HEK293 (cell line): ENCODE results near the gene KPNA5.

Experiments
- CTCF ChIA-PET: fragments of 350-600 bp; formaldehyde crosslinking; extraction: SDS; loops from one replicate; lab custom pipeline; 2021; ENCODE audit warnings: antibody characterized with exemption; lab: Yijun Ruan, JAX
- POLR2A ChIA-PET: fragments of 300-600 bp; formaldehyde crosslinking; extraction: SDS; loops from one replicate; lab custom pipeline; 2020; ENCODE audit warnings: antibody characterized with exemption, inconsistent platforms; lab: Yijun Ruan, JAX
- H3K27ac ChIP-seq: fragments of 200-500 bp; sonication (Bioruptor generic); 2 replicates; pipeline ENCODE4 v1.5.1; 2014; ENCODE audit warnings: low read depth, low read length, control low read depth, inconsistent platforms; ENCODE audit errors: extremely low read depth
- H3K36me3 ChIP-seq, 2 experiments: fragments of 200-500 bp in 1 of 2; sonication (Bioruptor generic) in 1 of 2; 1 replicate in 1 of 2; 2 replicates in 1 of 2; pipeline ENCODE4 v1.5.1; 2014 to 2017; ENCODE audit warnings: inconsistent platforms in 2 of 2, low read length in 2 of 2; ENCODE audit not compliant: control insufficient read depth in 2 of 2, insufficient read depth in 1 of 2
- H3K4me1 ChIP-seq: fragments of 200-500 bp; sonication (Bioruptor generic); 2 replicates; pipeline ENCODE4 v1.5.1; 2014; ENCODE audit warnings: mild to moderate bottlenecking, low read length, inconsistent platforms; ENCODE audit not compliant: control insufficient read depth, insufficient read depth
- H3K4me3 ChIP-seq: 2 replicates; pipeline ENCODE4 v1.5.1; 2011; ENCODE audit warnings: low read depth, mild to moderate bottlenecking, control low read depth, low read length, moderate library complexity
- H3K9me3 ChIP-seq: fragments of 200-500 bp; sonication (Bioruptor generic); 2 replicates; pipeline ENCODE4 v1.5.1; 2014; ENCODE audit warnings: low read depth, low read length, inconsistent platforms; ENCODE audit not compliant: control insufficient read depth, insufficient read depth
- KLF16 ChIP-seq: fragments of 450-650 bp; formaldehyde crosslinking; IDR thresholded peaks from 2 replicates; pipeline ENCODE4 v1.5.1; 2017; ENCODE audit warnings: missing biosample characterization, missing genetic modification characterization
- MEIS1 ChIP-seq: sonication (generic); formaldehyde crosslinking; IDR thresholded peaks from 2 replicates; pipeline ENCODE4 v1.8.1; 2022; ENCODE audit warnings: missing genetic modification reagents, mild to moderate bottlenecking, borderline replicate concordance
- MZF1 ChIP-seq: fragments of 450-650 bp; formaldehyde crosslinking; IDR thresholded peaks from 2 replicates; pipeline ENCODE4 v1.5.1; 2017; ENCODE audit warnings: missing biosample characterization, missing genetic modification characterization, borderline replicate concordance
- SCRT2 ChIP-seq: fragments of 450-650 bp; formaldehyde crosslinking; IDR thresholded peaks from 2 replicates; pipeline ENCODE4 v1.5.1; 2016; ENCODE audit warnings: missing biosample characterization, missing genetic modification characterization
- SP2 ChIP-seq: fragments of 450-650 bp; formaldehyde crosslinking; IDR thresholded peaks from 2 replicates; pipeline ENCODE4 v1.5.1; 2016; ENCODE audit warnings: missing biosample characterization, missing genetic modification characterization
- SP3 ChIP-seq: fragments of 450-650 bp; formaldehyde crosslinking; IDR thresholded peaks from 2 replicates; pipeline ENCODE4 v1.5.1; 2016; ENCODE audit warnings: missing biosample characterization, missing genetic modification characterization
- ZBTB17 ChIP-seq: fragments of 450-650 bp; formaldehyde crosslinking; IDR thresholded peaks from 2 replicates; pipeline ENCODE4 v1.5.1; 2016; ENCODE audit warnings: missing biosample characterization, missing genetic modification characterization
- ZFP3 ChIP-seq: fragments of 450-650 bp; formaldehyde crosslinking; IDR thresholded peaks from 2 replicates; pipeline ENCODE4 v1.5.1; 2016; ENCODE audit warnings: low read depth, missing biosample characterization, missing genetic modification characterization
- ZNF133 ChIP-seq: fragments of 450-650 bp; formaldehyde crosslinking; IDR thresholded peaks from 2 replicates; pipeline ENCODE4 v1.5.1; 2016; ENCODE audit warnings: missing biosample characterization, missing genetic modification characterization
- ZNF155 ChIP-seq: fragments of 450-650 bp; formaldehyde crosslinking; IDR thresholded peaks from 2 replicates; pipeline ENCODE4 v1.5.1; 2016; ENCODE audit warnings: missing biosample characterization, missing genetic modification characterization
- ZNF202 ChIP-seq: fragments of 450-650 bp; formaldehyde crosslinking; IDR thresholded peaks from 2 replicates; pipeline ENCODE4 v1.5.1; 2016; ENCODE audit warnings: missing biosample characterization, missing genetic modification characterization, borderline replicate concordance
- ZNF248 ChIP-seq: fragments of 450-650 bp; formaldehyde crosslinking; IDR thresholded peaks from 2 replicates; pipeline ENCODE4 v1.5.1; 2017; ENCODE audit warnings: missing biosample characterization, missing genetic modification characterization
- ZNF366 ChIP-seq: fragments of 450-650 bp; formaldehyde crosslinking; conservative IDR thresholded peaks from 2 replicates; pipeline ENCODE4 v1.5.1; 2016; ENCODE audit warnings: missing biosample characterization, missing genetic modification characterization
- ZNF416 ChIP-seq: fragments of 450-650 bp; formaldehyde crosslinking; IDR thresholded peaks from 2 replicates; pipeline ENCODE4 v1.5.1; 2016; ENCODE audit warnings: missing biosample characterization, missing genetic modification characterization
- ZNF426 ChIP-seq: fragments of 450-650 bp; formaldehyde crosslinking; IDR thresholded peaks from 2 replicates; pipeline ENCODE4 v1.5.1; 2017; ENCODE audit warnings: missing biosample characterization, missing genetic modification characterization, mild to moderate bottlenecking, inconsistent platforms, moderate library complexity
- ZNF549 ChIP-seq: fragments of 450-650 bp; IDR thresholded peaks from 2 replicates; pipeline ENCODE4 v1.5.1; 2018; ENCODE audit warnings: missing biosample characterization, missing genetic modification characterization, mild to moderate bottlenecking, inconsistent platforms, moderate library complexity
- ZNF558 ChIP-seq: fragments of 450-650 bp; formaldehyde crosslinking; IDR thresholded peaks from 2 replicates; pipeline ENCODE4 v1.5.1; 2016; ENCODE audit warnings: missing biosample characterization, missing genetic modification characterization
- ZNF621 ChIP-seq: fragments of 450-650 bp; formaldehyde crosslinking; IDR thresholded peaks from 2 replicates; pipeline ENCODE4 v1.5.1; 2017; ENCODE audit warnings: missing biosample characterization, missing genetic modification characterization
- ZNF664 ChIP-seq: fragments of 450-650 bp; formaldehyde crosslinking; IDR thresholded peaks from 2 replicates; pipeline ENCODE4 v1.5.1; 2016; ENCODE audit warnings: missing biosample characterization, missing genetic modification characterization
- ZNF707 ChIP-seq: fragments of 450-650 bp; formaldehyde crosslinking; IDR thresholded peaks from 2 replicates; pipeline ENCODE4 v1.5.1; 2016; ENCODE audit warnings: missing biosample characterization, missing genetic modification characterization
- ZNF830 ChIP-seq: fragments of 450-650 bp; IDR thresholded peaks from 2 replicates; pipeline ENCODE4 v1.5.0; 2018; ENCODE audit warnings: missing biosample characterization, missing genetic modification characterization, low read depth, mild to moderate bottlenecking, moderate library complexity
- TF ChIP-seq, protein P1 (sequence below): fragments of 450-650 bp; formaldehyde crosslinking; IDR thresholded peaks from 2 replicates; pipeline ENCODE4 v1.5.1; 2016; ENCODE audit warnings: missing biosample characterization, missing genetic modification characterization
- TF ChIP-seq, protein P2 (sequence below): fragments of 450-650 bp; formaldehyde crosslinking; conservative IDR thresholded peaks from 2 replicates; pipeline ENCODE4 v1.5.1; 2016; ENCODE audit warnings: low read depth, missing biosample characterization, missing genetic modification characterization
- TF ChIP-seq, protein P3 (sequence below): fragments of 450-650 bp; formaldehyde crosslinking; IDR thresholded peaks from 2 replicates; pipeline ENCODE4 v1.5.1; 2016; ENCODE audit warnings: missing biosample characterization, missing genetic modification characterization

The KPNA5 gene

DNA sequence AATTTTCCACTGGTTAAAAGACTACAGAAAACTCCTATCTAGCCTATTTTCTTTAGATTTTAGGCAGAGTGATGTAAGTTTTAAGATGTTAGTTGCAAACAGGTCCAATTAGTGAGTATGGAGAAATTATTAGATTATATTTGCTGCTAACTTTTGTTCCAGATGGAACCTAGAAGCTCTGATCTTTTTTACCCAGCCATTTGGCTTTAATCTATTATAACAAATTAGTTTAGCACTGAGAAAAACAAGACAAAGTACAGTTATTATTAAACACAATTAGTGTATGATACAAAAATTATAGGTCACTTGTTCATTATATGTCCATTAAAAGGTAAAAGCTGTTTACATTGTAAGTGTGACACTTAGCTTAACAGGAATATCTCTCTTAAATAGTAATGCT, 82.0 kb downstream of the KPNA5 start (continued):
- TF ChIP-seq, protein P1, sequence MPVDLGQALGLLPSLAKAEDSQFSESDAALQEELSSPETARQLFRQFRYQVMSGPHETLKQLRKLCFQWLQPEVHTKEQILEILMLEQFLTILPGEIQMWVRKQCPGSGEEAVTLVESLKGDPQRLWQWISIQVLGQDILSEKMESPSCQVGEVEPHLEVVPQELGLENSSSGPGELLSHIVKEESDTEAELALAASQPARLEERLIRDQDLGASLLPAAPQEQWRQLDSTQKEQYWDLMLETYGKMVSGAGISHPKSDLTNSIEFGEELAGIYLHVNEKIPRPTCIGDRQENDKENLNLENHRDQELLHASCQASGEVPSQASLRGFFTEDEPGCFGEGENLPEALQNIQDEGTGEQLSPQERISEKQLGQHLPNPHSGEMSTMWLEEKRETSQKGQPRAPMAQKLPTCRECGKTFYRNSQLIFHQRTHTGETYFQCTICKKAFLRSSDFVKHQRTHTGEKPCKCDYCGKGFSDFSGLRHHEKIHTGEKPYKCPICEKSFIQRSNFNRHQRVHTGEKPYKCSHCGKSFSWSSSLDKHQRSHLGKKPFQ (tag by site-specific recombination) = no peak
- TF ChIP-seq, protein P2, sequence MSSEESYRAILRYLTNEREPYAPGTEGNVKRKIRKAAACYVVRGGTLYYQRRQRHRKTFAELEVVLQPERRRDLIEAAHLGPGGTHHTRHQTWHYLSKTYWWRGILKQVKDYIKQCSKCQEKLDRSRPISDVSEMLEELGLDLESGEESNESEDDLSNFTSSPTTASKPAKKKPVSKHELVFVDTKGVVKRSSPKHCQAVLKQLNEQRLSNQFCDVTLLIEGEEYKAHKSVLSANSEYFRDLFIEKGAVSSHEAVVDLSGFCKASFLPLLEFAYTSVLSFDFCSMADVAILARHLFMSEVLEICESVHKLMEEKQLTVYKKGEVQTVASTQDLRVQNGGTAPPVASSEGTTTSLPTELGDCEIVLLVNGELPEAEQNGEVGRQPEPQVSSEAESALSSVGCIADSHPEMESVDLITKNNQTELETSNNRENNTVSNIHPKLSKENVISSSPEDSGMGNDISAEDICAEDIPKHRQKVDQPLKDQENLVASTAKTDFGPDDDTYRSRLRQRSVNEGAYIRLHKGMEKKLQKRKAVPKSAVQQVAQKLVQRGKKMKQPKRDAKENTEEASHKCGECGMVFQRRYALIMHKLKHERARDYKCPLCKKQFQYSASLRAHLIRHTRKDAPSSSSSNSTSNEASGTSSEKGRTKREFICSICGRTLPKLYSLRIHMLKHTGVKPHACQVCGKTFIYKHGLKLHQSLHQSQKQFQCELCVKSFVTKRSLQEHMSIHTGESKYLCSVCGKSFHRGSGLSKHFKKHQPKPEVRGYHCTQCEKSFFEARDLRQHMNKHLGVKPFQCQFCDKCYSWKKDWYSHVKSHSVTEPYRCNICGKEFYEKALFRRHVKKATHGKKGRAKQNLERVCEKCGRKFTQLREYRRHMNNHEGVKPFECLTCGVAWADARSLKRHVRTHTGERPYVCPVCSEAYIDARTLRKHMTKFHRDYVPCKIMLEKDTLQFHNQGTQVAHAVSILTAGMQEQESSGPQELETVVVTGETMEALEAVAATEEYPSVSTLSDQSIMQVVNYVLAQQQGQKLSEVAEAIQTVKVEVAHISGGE (tag by site-specific recombination) = no peak
- TF ChIP-seq, protein P3, sequence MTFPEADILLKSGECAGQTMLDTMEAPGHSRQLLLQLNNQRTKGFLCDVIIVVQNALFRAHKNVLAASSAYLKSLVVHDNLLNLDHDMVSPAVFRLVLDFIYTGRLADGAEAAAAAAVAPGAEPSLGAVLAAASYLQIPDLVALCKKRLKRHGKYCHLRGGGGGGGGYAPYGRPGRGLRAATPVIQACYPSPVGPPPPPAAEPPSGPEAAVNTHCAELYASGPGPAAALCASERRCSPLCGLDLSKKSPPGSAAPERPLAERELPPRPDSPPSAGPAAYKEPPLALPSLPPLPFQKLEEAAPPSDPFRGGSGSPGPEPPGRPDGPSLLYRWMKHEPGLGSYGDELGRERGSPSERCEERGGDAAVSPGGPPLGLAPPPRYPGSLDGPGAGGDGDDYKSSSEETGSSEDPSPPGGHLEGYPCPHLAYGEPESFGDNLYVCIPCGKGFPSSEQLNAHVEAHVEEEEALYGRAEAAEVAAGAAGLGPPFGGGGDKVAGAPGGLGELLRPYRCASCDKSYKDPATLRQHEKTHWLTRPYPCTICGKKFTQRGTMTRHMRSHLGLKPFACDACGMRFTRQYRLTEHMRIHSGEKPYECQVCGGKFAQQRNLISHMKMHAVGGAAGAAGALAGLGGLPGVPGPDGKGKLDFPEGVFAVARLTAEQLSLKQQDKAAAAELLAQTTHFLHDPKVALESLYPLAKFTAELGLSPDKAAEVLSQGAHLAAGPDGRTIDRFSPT (tag by site-specific recombination) = no peak

DNA sequence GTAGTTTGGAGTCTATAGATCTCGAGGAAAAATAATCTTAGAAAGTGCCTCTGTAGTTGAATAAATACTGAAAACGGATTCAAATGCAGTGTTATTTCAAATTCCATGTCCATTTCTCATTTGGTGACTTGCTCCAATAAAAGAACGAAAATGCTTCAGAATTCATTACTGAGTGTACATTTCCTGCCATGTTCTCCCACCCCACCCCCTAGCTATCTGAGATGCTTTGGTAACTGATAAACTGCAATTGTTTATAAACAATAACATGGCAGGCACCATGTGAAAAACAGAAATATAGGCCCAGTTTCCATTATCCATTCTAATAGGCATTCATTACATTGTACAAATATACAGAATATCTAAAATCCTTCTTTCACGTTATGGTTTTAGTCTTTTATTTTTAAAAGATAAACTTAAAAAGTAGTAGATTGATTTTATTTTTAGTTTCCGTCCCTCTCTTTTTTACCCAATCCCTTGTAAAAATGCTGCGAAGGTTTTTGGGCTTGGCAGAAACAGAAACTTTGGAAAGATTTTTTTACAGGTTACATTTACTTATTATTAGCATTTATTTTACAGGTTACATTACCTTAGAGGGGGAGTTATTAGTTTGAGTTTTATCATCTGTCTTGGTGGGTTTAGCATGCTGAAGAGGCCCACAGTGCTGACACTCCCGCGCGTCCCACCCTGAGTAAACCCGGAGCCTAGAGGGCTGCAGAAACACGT, 83.1 kb downstream of the KPNA5 start:
- H3K27ac ChIP-seq = no peak overlapping the region
- ChIA-PET CTCF (interaction anchor here (0.6 to 0.7 kb wide), 2 partner anchors 119 to 203 kb away, joined by 3 read pairs; no protein-coding TSS in a partner anchor), POLR2A (no interaction called here)
- H3K9me3 ChIP-seq = no peaks in the 10 kb centered on the region
- no peak overlapping the region for H3K4me3 ChIP-seq
- TF ChIP-seq ZNF549 (no peak), ZNF366 (tag by site-specific recombination) (no peak), ZNF248 (tag by site-specific recombination) (no peak), ZNF426 (tag by site-specific recombination) (no peak), ZNF830 (no peak), ZNF558 (tag by site-specific recombination) (no peak), MZF1 (no peak), SP3 (tag by site-specific recombination) (no peak), SP2 (tag by site-specific recombination) (no peak), MEIS1 (CRISPR knock-in tag) (no peak), ZNF416 (tag by site-specific recombination) (no peak)
- TF ChIP-seq, all 188 proteins: peak for 0
- H3K36me3 ChIP-seq = no peaks in the 10 kb centered on the region
- no peaks in the 10 kb centered on the region for H3K4me1 ChIP-seq

DNA sequence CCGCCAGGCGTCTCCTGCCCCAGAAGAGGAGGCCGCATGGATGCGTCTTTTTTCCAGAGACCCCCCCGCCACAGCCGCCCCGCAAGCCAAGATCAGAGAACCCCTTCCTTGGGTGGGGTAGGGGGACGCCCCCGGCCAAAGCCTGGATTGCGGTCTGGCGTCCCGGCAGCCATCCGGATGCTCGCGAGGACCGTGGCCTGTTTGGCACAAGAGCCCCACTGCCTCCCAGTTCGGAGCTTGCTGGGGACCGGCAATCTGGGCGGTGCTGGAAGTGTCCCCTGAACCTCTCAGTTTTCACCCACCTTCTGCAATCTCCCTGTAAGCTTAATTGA, 83.6 kb downstream of the KPNA5 start:
- CTCF ChIA-PET = no interaction called here
- Histone ChIP-seq H3K36me3 (no peaks in the 10 kb centered on the region), H3K4me1 (no peaks in the 10 kb centered on the region)
- TF ChIP-seq ZNF155 (tag by site-specific recombination) (no peak), ZNF621 (tag by site-specific recombination) (no peak), ZBTB17 (tag by site-specific recombination) (no peak), ZNF664 (tag by site-specific recombination) (no peak), ZNF133 (tag by site-specific recombination) (no peak), ZFP3 (tag by site-specific recombination) (no peak), KLF16 (tag by site-specific recombination) (no peak), SP2 (tag by site-specific recombination) (no peak), ZNF707 (tag by site-specific recombination) (no peak), ZNF202 (tag by site-specific recombination) (no peak), SCRT2 (tag by site-specific recombination) (no peak)
- TF ChIP-seq, all 188 proteins: peak for 0
- Histone ChIP-seq H3K27ac (no peak overlapping the region), H3K4me3 (no peak overlapping the region), H3K9me3 (no peaks in the 10 kb centered on the region)
- POLR2A ChIA-PET = no interaction called here
